HG02870 (cell line): Measurements from ENCODE around the gene DOK7.

Experiments used
- ATAC-seq: cut with Tn5 transposase; IDR thresholded peaks from one replicate; pipeline ENCODE4 v1.9.1; 2021; ENCODE audit warnings: mild to moderate bottlenecking, moderate library complexity; ENCODE audit not compliant: unreplicated experiment

Gene DOK7

DNA sequence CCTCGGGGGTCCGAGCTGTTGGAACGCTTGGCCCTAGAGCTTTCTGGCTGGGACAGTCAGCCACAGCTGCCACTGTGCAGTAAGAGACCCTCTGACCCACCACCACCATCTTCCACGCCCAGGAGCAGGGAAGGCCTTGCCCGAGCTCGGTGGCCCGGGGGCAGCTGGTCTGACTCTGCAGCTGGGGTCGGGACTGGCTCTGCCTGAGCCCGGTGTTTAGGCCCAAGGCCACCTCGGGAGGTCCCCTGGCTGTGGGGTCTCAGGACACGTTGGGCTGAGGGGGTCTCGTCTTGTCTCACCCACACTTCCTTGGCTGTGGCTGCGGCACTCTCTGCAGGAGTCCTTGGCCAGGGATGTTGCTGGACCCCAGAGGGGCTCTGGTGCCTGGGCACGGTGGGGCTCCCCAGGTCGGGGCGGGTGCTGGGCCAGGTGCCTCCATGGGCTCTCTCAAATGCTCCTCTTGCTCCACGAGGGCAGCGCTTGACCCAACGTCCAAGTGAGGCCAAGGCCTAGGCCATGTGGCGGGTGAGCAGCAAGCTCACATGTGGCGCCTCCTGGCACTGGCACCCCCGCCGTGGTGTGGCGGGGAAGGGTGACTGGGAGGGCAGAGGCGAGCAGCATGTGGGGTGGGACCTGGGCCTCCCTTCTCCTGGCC lies 22.9 kb downstream of the DOK7 start:
- no peak for ATAC-seq

DNA sequence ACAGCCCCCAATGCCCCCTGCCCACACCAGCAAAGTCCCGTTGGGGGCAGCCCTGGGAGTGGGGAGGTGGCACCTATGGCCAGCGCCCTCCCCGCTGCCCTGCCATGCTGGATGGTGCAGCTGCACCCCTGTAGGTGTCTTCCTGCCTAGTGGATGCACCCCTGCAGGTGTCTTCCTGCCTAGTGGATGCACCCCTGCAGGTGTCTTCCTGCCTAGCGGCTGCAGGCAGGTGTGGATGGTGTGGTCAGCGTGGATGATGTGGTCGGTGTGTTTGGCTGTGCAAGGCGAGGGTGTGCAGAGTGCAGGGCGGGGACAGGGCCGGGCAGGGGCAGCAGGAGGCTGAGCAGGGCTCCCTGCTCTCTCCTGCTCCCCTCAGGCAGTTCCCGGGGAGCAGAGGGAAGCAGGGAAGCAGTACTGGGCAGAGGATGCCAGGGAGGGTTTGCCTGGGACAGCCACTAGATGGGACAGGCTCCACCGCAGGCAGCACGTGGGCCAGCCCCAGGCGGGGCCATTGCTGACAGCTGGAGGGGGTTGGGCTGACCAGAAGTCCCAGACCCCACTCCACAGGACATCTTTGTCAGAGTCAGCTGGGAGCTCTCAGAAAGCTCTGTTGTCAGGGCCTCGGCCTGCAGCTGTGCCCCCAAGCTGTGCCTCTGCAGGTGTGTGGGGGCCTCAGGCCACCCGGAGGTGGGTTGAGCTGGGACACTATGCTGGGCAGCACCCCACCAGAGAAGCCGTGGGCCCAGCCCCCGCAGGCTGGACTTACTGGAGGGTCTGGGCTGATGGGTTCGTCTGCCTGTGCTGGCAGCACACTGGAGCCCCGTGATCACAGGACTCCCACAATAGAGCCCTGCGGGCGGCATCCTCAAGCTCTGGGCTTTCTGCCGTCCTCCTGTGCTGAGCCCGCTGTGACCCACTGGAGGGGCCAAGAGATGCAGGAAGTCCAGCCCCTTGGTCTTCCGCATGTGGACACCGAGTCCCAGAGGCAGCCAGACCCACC lies 23.7 kb downstream of the DOK7 start:
- ATAC-seq = no peak

DNA sequence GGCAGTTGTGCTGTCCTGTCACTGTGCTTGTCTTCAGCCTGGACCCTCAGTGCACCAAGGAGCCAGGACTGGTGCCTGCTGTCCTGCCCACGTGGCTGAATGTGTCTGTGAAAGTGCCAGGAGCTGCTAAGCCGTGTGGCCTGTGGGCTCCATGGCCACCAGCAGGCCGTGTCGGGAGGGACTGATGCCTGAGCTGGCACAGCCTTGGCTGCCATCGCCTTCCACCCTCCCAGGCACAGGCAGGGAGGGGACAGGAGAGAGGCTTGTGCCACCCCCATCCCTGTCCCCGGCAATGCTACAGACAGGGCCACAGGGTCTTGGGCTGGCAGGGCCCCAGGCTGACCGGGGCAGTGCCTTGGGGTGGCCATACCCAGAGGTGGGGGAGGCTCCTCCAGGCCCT lies 24.8 kb downstream of the DOK7 start:
- no peak for ATAC-seq

DNA sequence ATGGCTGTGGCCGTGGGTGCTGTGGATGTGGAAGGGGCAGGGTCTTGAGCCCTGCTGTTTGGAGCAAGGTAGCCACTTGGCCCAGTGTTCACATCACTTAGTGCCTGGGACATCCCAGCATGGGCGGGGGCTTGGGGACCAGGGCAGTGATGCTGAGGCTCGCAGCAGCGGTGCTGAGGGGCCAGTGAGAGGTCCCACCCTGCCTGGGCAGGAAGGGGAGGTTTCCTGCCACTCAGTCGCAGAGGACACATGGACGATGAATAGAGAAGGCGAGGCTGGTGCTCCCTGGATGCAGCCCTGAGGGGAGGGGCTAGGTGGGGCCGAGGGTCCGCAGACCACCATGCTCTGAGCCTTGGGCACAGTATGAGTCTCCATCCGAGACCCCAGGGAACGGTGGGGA lies 25.7 kb downstream of the DOK7 start:
- no peak for ATAC-seq

DNA sequence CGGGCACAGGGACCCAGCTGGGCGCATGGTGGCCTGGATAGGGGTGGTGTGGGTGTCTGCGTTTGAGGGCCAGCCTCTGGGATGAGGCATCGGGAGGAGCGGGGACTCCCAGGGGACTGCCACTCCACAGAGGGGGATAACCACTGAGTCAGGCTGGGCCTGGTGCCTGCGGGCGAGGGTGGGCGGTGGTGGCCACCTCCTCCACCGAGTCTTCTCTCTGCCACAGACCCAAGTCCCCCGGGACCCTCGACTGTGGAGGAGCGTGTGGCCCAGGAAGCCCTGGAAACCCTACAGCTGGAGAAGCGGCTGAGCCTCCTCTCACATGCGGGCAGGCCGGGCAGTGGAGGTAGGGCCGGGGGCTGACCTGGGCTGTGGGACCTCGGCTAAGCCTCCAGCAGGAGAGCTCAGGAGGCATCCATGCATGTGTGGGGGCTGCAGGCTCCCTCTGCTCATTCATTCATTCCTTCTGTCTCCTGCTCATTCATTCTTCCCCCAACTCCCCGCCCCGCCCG lies 26.4 kb downstream of the DOK7 start:
- ATAC-seq = no peak

DNA sequence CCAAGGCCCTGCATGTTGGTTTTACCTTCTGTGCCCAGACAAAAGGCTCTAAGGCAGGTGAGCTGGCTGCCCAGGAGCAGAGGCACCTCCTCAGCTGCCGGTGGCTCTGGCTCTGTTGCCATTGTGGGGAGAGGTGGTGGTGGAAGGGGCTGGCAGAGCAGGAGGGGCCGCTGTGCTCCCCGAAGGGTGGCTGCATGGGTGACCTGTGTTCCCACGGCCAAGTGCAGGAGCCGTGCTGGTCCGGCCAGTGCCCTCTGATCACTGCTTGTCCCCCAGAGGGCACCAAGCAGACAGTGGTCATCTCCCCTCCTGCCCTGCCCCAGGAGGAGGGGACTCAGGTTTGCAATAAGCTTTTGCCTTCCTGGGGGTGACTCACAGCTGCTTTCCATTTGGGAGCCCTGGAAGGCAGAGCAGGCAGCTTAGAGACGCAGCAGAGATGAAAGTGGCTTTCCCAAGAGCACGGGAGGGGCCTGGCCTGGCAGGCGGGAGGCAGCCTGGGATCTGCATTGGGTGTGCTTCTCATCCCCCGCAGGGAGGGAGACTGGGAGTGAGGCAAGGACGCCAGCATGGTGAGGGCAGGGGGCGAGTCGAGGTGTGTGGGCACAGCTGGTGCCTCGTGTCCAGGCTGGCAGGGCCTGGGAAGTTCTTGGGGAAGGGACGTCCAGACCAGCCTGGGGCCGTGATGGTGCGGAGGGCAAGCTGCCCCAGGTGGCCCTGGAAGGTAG lies 28.7 kb downstream of the DOK7 start:
- no peak for ATAC-seq

DNA sequence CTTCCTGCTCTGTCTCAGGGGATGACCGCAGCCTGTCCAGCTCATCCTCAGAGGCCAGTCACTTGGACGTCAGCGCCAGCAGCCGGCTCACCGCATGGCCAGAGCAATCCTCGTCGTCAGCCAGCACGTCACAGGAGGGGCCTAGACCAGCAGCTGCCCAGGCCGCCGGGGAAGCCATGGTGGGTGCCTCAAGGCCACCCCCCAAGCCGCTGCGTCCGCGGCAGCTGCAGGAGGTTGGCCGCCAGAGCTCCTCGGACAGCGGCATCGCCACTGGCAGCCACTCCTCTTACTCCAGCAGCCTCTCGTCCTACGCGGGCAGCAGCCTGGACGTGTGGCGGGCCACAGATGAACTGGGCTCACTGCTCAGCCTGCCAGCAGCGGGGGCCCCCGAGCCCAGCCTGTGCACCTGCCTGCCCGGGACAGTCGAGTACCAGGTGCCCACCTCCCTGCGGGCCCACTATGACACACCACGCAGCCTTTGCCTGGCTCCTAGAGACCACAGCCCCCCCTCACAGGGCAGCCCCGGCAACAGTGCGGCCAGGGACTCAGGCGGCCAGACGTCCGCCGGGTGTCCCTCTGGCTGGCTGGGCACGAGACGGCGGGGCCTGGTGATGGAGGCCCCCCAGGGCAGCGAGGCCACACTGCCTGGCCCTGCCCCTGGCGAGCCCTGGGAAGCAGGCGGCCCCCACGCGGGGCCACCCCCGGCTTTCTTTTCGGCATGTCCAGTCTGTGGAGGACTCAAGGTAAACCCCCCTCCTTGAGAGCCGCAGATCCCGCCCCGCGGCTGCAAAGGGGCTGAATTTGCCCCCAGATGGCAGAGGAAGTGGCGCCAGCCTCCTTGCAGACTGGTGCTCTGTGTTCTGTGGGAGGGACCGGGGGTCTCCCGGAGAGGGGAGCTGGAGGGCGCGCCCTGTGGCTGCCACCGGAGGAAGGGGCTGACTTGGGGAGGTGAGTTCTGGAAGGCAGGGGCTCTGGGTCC lies 29.9 kb downstream of the DOK7 start:
- ATAC-seq = no peak

DNA sequence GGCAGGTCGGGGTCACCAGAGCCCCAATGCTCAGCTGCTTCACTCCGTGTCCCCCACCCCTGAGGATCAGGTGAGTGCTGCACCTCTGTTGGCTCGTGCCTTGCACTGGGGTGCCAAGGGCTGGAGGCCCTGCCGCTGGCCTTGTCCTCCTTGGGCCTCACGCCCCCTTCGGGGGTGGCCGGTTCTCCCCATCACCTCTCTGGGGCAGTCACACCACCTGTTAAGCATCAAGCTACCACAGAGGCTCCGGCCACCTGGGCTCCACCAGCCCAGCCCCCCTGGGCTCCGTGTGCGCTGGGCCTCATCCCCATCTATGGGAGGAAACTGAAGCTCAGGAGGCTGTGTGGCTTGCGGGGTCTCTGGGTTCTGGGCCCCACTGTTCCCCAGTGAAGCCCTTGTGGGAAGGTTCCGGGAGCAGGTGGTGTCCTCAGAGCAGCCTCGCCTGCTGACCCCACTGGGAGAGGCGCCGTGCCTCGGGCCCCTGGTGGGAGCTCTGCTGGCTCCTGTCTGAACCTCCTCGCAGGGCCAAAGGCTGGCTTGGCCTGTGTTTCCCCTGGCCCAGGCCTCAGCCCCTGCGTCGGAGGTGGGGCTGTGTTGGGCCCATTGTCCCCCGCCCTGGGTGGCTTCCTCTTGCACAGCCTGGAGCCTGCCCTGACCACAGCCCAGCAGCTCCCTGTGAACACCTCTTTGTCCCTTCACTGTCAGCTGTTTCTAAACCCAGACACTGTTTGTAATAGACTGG lies 30.8 kb downstream of the DOK7 start:
- ATAC-seq = no peak

DNA sequence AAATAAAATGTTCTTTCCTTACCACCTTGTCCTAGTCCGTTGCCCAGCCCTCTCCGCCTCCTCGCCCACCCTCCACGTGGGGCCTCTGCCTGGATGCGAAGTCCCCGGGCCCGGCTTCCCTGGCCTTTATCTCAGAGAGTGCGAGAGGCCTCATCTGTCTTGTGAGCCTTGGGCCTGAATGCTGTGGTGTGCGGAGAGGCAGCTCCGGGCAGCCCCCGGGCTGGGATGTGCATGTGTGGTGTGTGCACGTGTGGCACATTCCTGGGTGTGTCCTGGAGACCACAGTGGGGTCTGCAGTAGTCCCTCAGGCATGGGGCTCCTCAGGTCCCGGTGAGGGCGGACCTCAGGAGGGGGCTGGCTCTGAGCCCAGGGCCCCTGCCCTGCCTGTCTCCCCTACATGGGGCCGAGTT lies 31.4 kb downstream of the DOK7 start:
- ATAC-seq = no peak

DNA sequence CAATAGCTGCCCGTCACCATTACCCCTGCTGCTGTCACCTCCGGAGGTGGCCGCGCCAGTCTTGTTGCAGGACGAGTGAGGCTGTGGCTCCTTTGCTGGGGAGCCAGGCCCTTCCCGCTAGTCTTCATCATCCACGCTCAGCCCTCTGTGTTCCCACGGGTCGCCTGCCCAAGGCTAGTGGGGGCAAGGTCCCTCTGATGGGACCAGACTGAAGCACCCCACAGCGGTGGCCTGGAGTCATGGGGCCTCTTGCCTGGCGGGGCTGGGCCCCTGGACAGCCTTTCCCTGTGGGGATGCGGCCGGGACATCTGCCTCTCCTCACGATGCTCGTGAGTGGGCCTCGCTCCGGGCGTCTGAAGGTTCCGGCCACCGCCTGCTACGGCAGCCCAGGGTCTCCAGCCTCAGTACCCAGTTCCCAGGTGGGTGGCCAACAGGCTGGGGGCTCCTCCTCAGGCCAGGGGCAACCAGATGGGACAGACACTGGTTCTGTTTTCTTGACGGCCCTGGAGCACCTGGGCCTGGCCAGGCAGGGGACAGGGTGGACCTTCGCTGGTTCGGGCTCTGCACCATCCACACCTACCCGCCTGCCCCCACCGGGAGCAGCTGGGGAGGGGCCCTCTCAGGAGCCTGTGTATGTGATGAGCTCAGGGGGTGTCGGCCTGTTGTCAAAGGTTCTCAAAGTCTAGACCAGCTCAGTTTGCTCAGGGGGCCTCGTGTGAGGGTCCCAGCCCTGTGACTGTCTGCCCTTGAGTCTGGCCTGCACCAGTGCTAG lies 32.3 kb downstream of the DOK7 start:
- ATAC-seq = no peak

DNA sequence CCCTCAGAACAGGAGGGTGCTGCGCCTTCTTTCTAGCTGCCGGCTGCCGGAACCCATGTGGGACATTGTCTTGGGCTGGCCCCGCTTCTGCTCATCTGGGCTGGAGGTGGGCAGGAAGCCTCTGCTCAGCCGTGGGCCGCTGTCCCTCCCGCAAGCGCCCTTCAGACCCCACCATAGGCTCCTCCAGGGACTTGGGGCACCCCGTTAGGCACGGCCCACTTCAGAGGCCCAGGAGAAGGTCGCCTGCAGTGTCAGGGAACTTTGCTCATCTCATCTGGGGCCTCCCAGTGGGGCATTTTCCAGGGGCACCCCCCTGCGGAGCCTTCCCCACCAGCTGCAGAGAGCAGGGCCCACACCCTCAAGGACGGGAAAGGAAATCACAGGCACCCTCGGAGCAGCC lies 32.9 kb downstream of the DOK7 start:
- no peak for ATAC-seq

DNA sequence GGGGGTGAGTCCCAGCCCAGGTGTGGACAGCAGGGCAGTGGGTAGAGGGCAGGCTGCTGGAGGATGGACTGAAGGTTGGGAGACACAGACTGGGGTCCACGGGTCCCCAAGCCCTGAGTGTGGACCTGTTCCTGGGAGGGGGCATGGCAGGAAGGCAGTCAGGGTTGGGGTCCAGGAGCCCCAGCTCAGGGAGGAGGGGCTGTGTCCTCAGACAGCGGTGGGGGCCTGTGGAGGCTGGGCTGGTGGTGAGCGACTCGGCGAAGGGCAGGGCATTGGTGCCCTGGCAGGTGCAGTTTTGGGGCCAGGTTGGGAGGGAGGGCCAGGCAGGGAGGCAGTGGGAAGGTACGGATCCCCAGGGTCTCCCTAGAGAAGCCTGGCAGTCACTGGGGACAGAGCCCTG lies 34.0 kb downstream of the DOK7 start:
- no peak for ATAC-seq

DNA sequence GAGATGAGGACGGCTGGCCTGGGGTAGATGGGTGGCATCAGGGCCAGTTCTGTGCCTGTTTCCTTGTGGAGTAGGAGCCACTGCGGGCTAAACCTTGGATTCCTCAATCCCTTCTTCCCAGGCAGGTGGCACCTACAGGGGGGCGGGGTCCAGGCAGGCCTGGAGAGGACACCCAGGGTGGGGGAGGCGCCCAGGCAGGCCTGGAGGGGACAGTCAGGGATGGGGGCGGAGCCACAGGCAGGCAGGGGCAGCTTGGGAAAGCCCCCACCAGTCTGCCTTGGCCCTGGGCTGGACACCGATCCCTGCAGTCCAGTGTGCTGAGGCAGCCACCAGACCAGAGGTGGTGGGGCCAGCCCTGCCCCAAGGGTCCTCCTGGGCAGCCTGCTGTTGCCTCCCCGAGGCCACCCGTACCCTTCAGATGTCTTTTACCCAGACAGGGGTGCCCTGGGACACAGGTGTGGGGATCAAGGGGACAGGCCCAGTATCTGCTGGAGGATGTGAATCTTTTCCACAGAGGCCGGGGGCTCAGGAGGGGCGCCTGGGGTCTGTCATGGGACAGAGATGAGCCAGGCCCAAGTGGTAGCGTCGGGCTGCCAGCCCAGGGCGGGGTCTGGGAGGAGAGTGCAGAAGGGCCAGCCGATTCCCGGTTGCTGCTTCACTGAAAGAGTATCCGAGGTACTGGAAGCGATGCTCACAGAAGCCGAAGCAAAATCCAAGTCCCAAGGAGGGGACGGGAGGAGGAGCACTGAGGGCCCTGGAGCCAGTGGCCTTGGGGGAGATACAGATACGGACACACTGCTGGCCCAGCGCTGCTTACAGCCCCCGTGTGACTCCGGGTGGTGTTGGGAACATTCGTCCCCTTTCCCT lies 34.6 kb downstream of the DOK7 start:
- ATAC-seq = no peak

DNA sequence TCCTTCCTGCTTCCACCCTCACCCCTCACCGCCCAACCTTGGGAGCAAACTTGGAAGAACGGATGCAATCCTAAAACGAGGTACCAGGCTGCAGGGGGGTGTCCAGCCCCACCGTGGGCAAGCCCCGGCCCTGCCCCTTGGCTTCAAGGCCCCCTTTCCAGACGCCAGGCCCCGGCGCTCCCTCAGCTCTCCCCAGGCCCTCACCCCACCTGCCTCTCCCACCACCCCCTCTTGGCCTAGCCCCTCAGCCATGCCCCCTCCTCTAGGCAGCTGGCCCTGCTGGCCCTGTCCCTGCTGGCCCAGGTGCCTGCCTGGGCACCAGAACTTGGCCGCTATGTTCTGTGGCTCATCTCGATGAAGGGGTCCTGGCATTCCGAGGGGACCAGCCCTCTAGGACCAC lies 35.3 kb downstream of the DOK7 start:
- ATAC-seq = no peak

DNA sequence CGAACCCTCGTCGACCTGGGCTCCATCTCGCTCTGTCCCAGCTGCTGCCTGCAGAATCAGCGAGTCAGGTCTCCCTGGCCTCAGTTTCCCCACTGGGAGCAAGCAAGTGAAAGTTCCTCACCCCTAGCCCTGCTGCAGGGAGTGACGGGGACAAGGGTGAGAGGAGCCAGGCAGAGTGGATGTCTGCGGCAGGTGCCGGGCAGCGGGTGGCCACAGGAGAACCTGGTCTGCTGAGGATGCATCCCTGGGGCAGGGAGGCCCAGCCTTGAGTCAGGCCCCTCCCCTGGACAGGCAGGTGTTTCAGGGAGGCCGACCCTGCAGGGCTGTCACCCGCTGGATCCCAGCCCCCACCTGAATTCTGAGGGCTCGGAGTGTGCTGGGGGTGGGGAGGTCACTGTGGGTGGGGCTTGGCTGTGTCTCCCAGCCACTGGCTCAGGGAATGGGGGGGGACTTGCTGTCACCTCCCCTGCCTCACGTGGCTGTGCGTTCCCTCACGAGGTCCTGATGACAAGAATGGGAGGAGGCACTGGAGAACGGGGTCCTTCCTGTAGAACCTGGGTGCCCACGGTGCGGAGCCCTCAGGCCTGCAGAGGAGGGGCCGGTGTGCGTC lies 35.9 kb downstream of the DOK7 start:
- no peak for ATAC-seq

DNA sequence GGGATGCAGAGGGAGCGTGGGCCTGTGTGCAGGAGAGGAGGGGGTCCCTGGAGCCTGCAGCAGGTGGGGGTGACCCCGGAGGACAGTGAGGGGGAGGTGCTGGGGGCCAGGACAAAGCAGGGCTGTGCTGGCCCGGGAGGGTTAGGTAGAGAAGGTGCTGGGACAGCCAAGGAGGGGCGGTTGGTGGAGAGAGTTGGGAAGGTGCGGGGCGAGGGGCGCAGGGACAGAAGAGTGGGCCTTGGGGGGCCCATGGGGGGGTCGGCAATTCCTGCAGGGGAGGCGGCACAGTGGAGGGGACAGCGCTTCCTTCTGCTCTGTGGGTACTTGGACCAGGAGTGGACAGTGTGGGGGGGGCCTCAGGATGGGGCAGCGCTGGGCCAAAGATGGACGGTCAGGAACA lies 36.6 kb downstream of the DOK7 start:
- ATAC-seq = no peak

DNA sequence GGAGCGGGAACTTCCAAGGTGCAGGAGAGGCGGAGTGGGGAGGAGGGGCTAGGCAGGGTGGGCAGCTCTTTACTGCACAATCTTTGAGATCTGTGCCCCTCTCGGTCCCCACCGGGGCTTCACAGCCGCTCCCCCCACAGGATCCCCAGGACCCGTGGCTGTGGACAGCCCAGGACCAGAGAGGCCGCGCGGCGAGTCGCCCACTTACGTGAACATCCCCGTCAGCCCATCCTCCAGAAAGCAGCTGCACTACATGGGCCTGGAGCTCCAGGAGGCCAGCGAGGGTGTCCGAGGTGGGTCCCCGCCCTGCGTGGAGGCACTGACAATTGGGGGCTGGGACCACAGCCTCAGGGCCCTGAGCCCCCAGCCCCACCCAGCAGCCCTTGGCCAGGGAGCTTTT lies 37.0 kb downstream of the DOK7 start:
- ATAC-seq = no peak
